ENCODE measurements around the gene BCLAF3. TPM values are rescaled to one million over a fixed set of nuclear protein-coding genes. Genes with fewer than 3 reads are reported as not detected.

Gene BCLAF3
- polyA plus RNA-seq, 3 donors, result 0.87 to 4.0 (median 1.1) TPM

DNA sequence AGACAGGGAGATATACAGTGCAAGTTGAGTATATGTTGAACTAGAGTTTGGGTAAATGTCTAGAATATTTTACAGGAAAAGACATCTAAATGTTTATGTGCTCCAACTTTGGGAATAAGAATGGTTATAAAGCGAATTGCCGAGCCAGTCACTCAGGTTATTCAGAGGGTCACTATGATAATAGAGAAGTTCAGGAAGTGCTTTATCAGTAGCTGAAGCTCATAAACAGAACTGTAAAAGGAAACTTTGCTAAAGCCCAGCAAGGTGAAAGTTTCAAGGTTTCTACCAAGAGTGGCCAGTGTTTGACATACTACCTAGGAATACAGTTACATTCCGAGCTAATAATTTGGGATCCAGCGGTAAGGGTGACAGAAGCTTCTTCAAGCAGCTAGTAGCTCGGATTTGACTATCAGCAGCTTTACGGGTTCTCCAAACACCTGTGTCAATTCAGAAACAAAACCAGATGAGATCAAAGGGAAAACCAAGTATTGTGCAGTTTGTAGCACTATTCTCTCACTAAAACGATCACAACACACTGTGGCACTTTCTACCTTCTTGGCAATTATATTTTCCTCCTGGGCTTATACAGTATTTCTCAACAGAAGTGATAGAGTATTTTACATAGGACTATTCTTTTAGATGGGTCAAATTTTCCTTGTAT, 17.2 kb upstream of the BCLAF3 start:
- no peaks in the 10 kb centered on the region for H3K79me2 ChIP-seq (ENCODE audit: insufficient read depth, low read length)
- no peaks in the 10 kb centered on the region for H3K36me3 ChIP-seq (replicated peaks in 1 of 2; ENCODE audit: control insufficient read depth in 1 of 2, insufficient read depth in 2 of 2, low read length in 2 of 2)
- no peak overlapping the region for H2AFZ ChIP-seq (ENCODE audit: insufficient read depth, low read depth, low read length, poor library complexity, severe bottlenecking)
- H3K9ac ChIP-seq (ENCODE audit: insufficient read depth, low read length, poor library complexity, severe bottlenecking), result no peak overlapping the region
- intact Hi-C loops (cut with micrococcal nuclease), result no loop called here
- H3K27ac ChIP-seq (ENCODE audit: low read depth in 1 of 2, low read length in 2 of 2), result no peak overlapping the region
- H3K27ac Mint-ChIP-seq, result no peak overlapping the region
- DNase-seq, result no peak
- H3K9me3 Mint-ChIP-seq, result peaks cover 0 to under 1% (median 0%) of the 10 kb centered on the region in 7 donors
- H3K27me3 ChIP-seq (ENCODE audit: control insufficient read depth in 2 of 2, insufficient read depth in 2 of 2, low read length in 2 of 2), result peaks cover 0 to 2% of the 10 kb centered on the region in 2 donors
- no peak overlapping the region for H3K4me2 ChIP-seq (replicated peaks; ENCODE audit: extremely low read depth, low read length, poor library complexity, severe bottlenecking)
- peaks cover 2% of the 10 kb centered on the region for H3K4me1 Mint-ChIP-seq
- H3K27me3 Mint-ChIP-seq (ENCODE audit: low read depth in 3 of 3), result peaks cover 1 to 7% (median 2%) of the 10 kb centered on the region in 3 donors
- H3K4me3 ChIP-seq (replicated peaks in 1 of 3; ENCODE audit: low read depth in 2 of 3, low read length in 3 of 3), result no peak overlapping the region
- H3K9me3 ChIP-seq (replicated peaks in 1 of 2; ENCODE audit: control insufficient read depth in 1 of 2, insufficient read depth in 1 of 2, low read length in 2 of 2), result no peaks in the 10 kb centered on the region
- H3K36me3 Mint-ChIP-seq, result no peaks in the 10 kb centered on the region
- TF ChIP-seq, protein P1, sequence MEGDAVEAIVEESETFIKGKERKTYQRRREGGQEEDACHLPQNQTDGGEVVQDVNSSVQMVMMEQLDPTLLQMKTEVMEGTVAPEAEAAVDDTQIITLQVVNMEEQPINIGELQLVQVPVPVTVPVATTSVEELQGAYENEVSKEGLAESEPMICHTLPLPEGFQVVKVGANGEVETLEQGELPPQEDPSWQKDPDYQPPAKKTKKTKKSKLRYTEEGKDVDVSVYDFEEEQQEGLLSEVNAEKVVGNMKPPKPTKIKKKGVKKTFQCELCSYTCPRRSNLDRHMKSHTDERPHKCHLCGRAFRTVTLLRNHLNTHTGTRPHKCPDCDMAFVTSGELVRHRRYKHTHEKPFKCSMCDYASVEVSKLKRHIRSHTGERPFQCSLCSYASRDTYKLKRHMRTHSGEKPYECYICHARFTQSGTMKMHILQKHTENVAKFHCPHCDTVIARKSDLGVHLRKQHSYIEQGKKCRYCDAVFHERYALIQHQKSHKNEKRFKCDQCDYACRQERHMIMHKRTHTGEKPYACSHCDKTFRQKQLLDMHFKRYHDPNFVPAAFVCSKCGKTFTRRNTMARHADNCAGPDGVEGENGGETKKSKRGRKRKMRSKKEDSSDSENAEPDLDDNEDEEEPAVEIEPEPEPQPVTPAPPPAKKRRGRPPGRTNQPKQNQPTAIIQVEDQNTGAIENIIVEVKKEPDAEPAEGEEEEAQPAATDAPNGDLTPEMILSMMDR (IDR thresholded peaks at IDR 0.05), result no peak
- H4K20me1 ChIP-seq (ENCODE audit: insufficient read depth, low read length), result no peaks in the 10 kb centered on the region
- WGBS (ENCODE audit: insufficient coverage), result 100% methylated on average over 1 of the region's 7 CpGs
- no peaks in the 10 kb centered on the region for H3K4me1 ChIP-seq (ENCODE audit: control insufficient read depth in 1 of 2, insufficient read depth in 2 of 2, low read length in 2 of 2)
- no peak overlapping the region for H3K4me3 Mint-ChIP-seq

DNA sequence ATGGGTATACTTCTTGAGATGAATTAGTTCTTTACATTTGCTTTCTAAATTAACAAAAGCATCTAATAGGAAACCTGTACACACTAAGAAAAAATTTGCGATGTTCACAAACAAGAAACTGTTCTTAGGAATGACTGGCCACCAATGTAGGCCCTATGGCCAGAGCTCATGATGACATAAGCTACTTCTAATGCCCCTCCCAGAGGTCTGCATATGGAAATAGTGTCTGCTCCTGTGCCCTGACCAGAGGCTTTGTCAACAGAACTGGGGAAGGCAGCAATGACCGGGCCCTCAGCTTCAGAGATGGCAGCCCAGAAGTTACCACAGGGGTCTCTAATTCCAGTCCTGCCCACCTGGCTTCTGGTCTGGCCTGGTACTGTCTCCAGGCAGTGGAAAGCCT, 15.0 kb upstream of the BCLAF3 start:
- Histone ChIP-seq H3K9me3 (replicated peaks in 1 of 2; ENCODE audit: control insufficient read depth in 1 of 2, insufficient read depth in 1 of 2, low read length in 2 of 2) (no peaks in the 10 kb centered on the region), H3K4me3 (replicated peaks in 1 of 3; ENCODE audit: low read depth in 2 of 3, low read length in 3 of 3) (no peak overlapping the region), H3K79me2 (ENCODE audit: insufficient read depth, low read length) (no peaks in the 10 kb centered on the region), H4K20me1 (ENCODE audit: insufficient read depth, low read length) (no peaks in the 10 kb centered on the region), H3K27ac (ENCODE audit: low read depth in 1 of 2, low read length in 2 of 2) (no peak overlapping the region), H3K9ac (ENCODE audit: insufficient read depth, low read length, poor library complexity, severe bottlenecking) (no peak overlapping the region), H3K27me3 (ENCODE audit: control insufficient read depth in 2 of 2, insufficient read depth in 2 of 2, low read length in 2 of 2) (peaks cover 0 to 2% of the 10 kb centered on the region in 2 donors), H3K4me2 (replicated peaks; ENCODE audit: extremely low read depth, low read length, poor library complexity, severe bottlenecking) (no peak overlapping the region), H2AFZ (ENCODE audit: insufficient read depth, low read depth, low read length, poor library complexity, severe bottlenecking) (no peak overlapping the region), H3K36me3 (replicated peaks in 1 of 2; ENCODE audit: control insufficient read depth in 1 of 2, insufficient read depth in 2 of 2, low read length in 2 of 2) (no peaks in the 10 kb centered on the region), H3K4me1 (ENCODE audit: control insufficient read depth in 1 of 2, insufficient read depth in 2 of 2, low read length in 2 of 2) (no peaks in the 10 kb centered on the region)
- Mint-ChIP-seq H3K9me3 (peaks cover 0 to 4% (median 0%) of the 10 kb centered on the region in 7 donors), H3K27me3 (ENCODE audit: low read depth in 3 of 3) (peaks cover 1 to 7% (median 2%) of the 10 kb centered on the region in 3 donors), H3K4me3 (no peak overlapping the region), H3K4me1 (peaks cover 2% of the 10 kb centered on the region), H3K27ac (no peak overlapping the region), H3K36me3 (no peaks in the 10 kb centered on the region)
- intact Hi-C loops (cut with micrococcal nuclease), result no loop called here
- DNase-seq, result no peak
- WGBS (ENCODE audit: insufficient coverage), result 86% methylated on average over 1 of the region's 2 CpGs
- TF ChIP-seq, protein P1 (IDR thresholded peaks at IDR 0.05), result no peak

Measured in CD14-positive monocyte (primary cell).